Neuronal stem cell (in vitro differentiated cells): ENCODE results near the gene GALNT15.

ENCODE experiments used
- DNase-seq: peaks from one replicate; pipeline ENCODE4 v3.0.0-alpha.2; 2013; ENCODE audit warnings: low spot score
- H2AFZ ChIP-seq: one replicate; pipeline ENCODE4 v1.6.1; 2013; ENCODE audit warnings: mild to moderate bottlenecking, low read length, inconsistent platforms
- H2AK5ac ChIP-seq: 2 replicates; pipeline ENCODE4 v1.6.1; 2013; ENCODE audit warnings: low read depth, mild to moderate bottlenecking, inconsistent platforms, low read length, moderate library complexity, mixed read lengths
- H2BK120ac ChIP-seq: 2 replicates; pipeline ENCODE4 v1.6.1; 2013; ENCODE audit warnings: low read depth, mild to moderate bottlenecking, inconsistent platforms, low read length, moderate library complexity, mixed read lengths
- H2BK12ac ChIP-seq: one replicate; pipeline ENCODE4 v1.6.1; 2013; ENCODE audit warnings: low read length, inconsistent platforms
- H2BK15ac ChIP-seq: 2 replicates; pipeline ENCODE4 v1.6.1; 2013; ENCODE audit warnings: mild to moderate bottlenecking, low read length, inconsistent platforms, mixed read lengths
- H2BK5ac ChIP-seq: one replicate; pipeline ENCODE4 v1.6.1; 2013; ENCODE audit warnings: inconsistent platforms, mild to moderate bottlenecking, low read length, moderate library complexity
- H3K14ac ChIP-seq: one replicate; pipeline ENCODE4 v1.6.1; 2013; ENCODE audit warnings: low read length, inconsistent platforms
- H3K18ac ChIP-seq: 2 replicates; pipeline ENCODE4 v1.6.1; 2013; ENCODE audit warnings: low read length, inconsistent platforms
- H3K23ac ChIP-seq: 2 replicates; pipeline ENCODE4 v1.6.1; 2013; ENCODE audit warnings: low read depth, mild to moderate bottlenecking, mixed read lengths, low read length, inconsistent platforms; ENCODE audit not compliant: poor library complexity
- H3K27ac ChIP-seq: replicated peaks from 3 replicates; pipeline ENCODE4 v1.5.1; 2013; ENCODE audit warnings: low read length, inconsistent platforms
- H3K27me3 ChIP-seq, 3 experiments: 2 replicates each; pipeline ENCODE4 v1.6.1; 2013; ENCODE audit warnings: low read length in 3 of 3, mild to moderate bottlenecking in 2 of 3, inconsistent platforms in 1 of 3, low read depth in 1 of 3, mixed read lengths in 1 of 3, moderate library complexity in 1 of 3; ENCODE audit not compliant: control insufficient read depth in 3 of 3, insufficient read depth in 3 of 3
- H3K36me3 ChIP-seq, 2 donors: replicated peaks in 1 of 2; 2 replicates each; pipeline ENCODE4 v1.6.1; 2013; ENCODE audit warnings: low read length in 2 of 2; ENCODE audit not compliant: control insufficient read depth in 2 of 2, insufficient read depth in 2 of 2
- H3K4ac ChIP-seq: 2 replicates; pipeline ENCODE4 v1.6.1; 2013; ENCODE audit warnings: inconsistent platforms, mild to moderate bottlenecking, low read length, moderate library complexity
- H3K4me1 ChIP-seq, 2 donors: 1 replicate in 1 of 2; 2 replicates in 1 of 2; pipeline ENCODE4 v1.6.1; 2013; ENCODE audit warnings: low read length in 2 of 2, low read depth in 1 of 2; ENCODE audit not compliant: control insufficient read depth in 2 of 2, insufficient read depth in 1 of 2
- H3K4me2 ChIP-seq: one replicate; pipeline ENCODE4 v1.6.1; 2013; ENCODE audit warnings: mild to moderate bottlenecking, low read length, inconsistent platforms; ENCODE audit not compliant: insufficient read depth, poor library complexity, severe bottlenecking
- H3K4me3 ChIP-seq, 2 donors: 2 replicates each; pipeline ENCODE4 v1.5.1; 2013; ENCODE audit warnings: low read length in 2 of 2, mild to moderate bottlenecking in 2 of 2, inconsistent platforms in 1 of 2, moderate library complexity in 1 of 2
- H3K79me1 ChIP-seq: one replicate; pipeline ENCODE4 v1.6.1; 2013; ENCODE audit warnings: low read depth, mild to moderate bottlenecking, inconsistent platforms, low read length, moderate library complexity
- H3K9ac ChIP-seq: one replicate; pipeline ENCODE4 v1.6.1; 2013; ENCODE audit warnings: mild to moderate bottlenecking, low read depth, low read length, inconsistent platforms; ENCODE audit not compliant: poor library complexity
- H3K9me3 ChIP-seq, 2 donors: replicated peaks in 1 of 2; 2 replicates each; pipeline versions ENCODE3 to v1.6.1; 2013; ENCODE audit warnings: low read length in 2 of 2, mild to moderate bottlenecking in 2 of 2, inconsistent platforms in 1 of 2, low read depth in 1 of 2, mixed read lengths in 1 of 2, moderate library complexity in 1 of 2; ENCODE audit not compliant: control insufficient read depth in 2 of 2, insufficient read depth in 1 of 2
- H4K8ac ChIP-seq: one replicate; pipeline ENCODE4 v1.6.1; 2013; ENCODE audit warnings: low read depth, mild to moderate bottlenecking, inconsistent platforms, low read length, moderate library complexity
- H4K91ac ChIP-seq: one replicate; pipeline ENCODE4 v1.6.1; 2013; ENCODE audit warnings: low read length, low read depth, mild to moderate bottlenecking, inconsistent platforms; ENCODE audit not compliant: poor library complexity
- WGBS, 2 donors: extraction: QIAGEN DNeasy Blood & Tissue Kit; methylation state at CpG; one replicate each; pipeline ENCODE4 v1.1.7; 2013; ENCODE audit warnings: missing lambda C conversion rate in 2 of 2, mixed read lengths in 1 of 2; ENCODE audit not compliant: insufficient read length in 2 of 2, insufficient replicate concordance in 1 of 2; ENCODE audit errors: extremely low coverage in 2 of 2; 5-methylcytosine and 5-hydroxymethylcytosine counted together

Gene GALNT15

GRCh38 chr3:16142350-16143025, 32.0 kb upstream of the GALNT15 start:
- Histone ChIP-seq H3K4me1 (no peaks in the 10 kb centered on the region), H3K4ac (no peak overlapping the region), H3K4me2 (no peak overlapping the region), H3K4me3 (no peak overlapping the region), H2AFZ (no peak overlapping the region), H2BK5ac (no peak overlapping the region), H3K9ac (no peak overlapping the region), H3K36me3 (no peaks in the 10 kb centered on the region), H3K18ac (no peak overlapping the region), H3K79me1 (no peaks in the 10 kb centered on the region), H3K27ac (no peak overlapping the region), H3K14ac (no peak overlapping the region), H3K23ac (no peak overlapping the region), H4K91ac (no peak overlapping the region), H2AK5ac (no peak overlapping the region), H3K27me3 (no peaks in the 10 kb centered on the region), H2BK12ac (no peak overlapping the region), H4K8ac (no peak overlapping the region), H3K9me3 (peaks cover 4% of the 10 kb centered on the region in 2 donors), H2BK120ac (no peak overlapping the region), H2BK15ac (no peak overlapping the region)
- no peak for DNase-seq
- WGBS, 2 donors, result no CpG with 5 or more reads among the region's 5 CpGs

GRCh38 chr3:16143861-16144447, 30.5 kb upstream of the GALNT15 start:
- H3K14ac ChIP-seq, result no peak overlapping the region
- no CpG with 5 or more reads among the region's 2 CpGs for WGBS, 2 donors
- no peak overlapping the region for H4K8ac ChIP-seq
- no peaks in the 10 kb centered on the region for H3K4me1 ChIP-seq
- no peak overlapping the region for H3K23ac ChIP-seq
- H2BK120ac ChIP-seq, result no peak overlapping the region
- no peak overlapping the region for H3K18ac ChIP-seq
- H3K27ac ChIP-seq, result no peak overlapping the region
- H3K4me2 ChIP-seq, result no peak overlapping the region
- H2BK12ac ChIP-seq, result no peak overlapping the region
- no peak overlapping the region for H2AFZ ChIP-seq
- H3K36me3 ChIP-seq, result no peaks in the 10 kb centered on the region
- no peaks in the 10 kb centered on the region for H3K79me1 ChIP-seq
- H2AK5ac ChIP-seq, result no peak overlapping the region
- no peak overlapping the region for H2BK5ac ChIP-seq
- H3K9me3 ChIP-seq, result peaks cover 2 to 4% of the 10 kb centered on the region in 2 donors
- DNase-seq, result no peak
- H3K4ac ChIP-seq, result no peak overlapping the region
- H2BK15ac ChIP-seq, result no peak overlapping the region
- H3K4me3 ChIP-seq, result no peak overlapping the region
- no peak overlapping the region for H3K9ac ChIP-seq
- no peak overlapping the region for H4K91ac ChIP-seq
- no peaks in the 10 kb centered on the region for H3K27me3 ChIP-seq

- no peak overlapping the region for H3K4me3 ChIP-seq
- no peak overlapping the region for H3K18ac ChIP-seq
- H3K23ac ChIP-seq, result no peak overlapping the region
- H2BK15ac ChIP-seq, result no peak overlapping the region
- H3K14ac ChIP-seq, result no peak overlapping the region
- H3K4me2 ChIP-seq, result no peak overlapping the region
- H3K4me1 ChIP-seq, result no peaks in the 10 kb centered on the region
- H3K27ac ChIP-seq, result no peak overlapping the region
- DNase-seq, result no peak
- no peak overlapping the region for H2BK12ac ChIP-seq
- H2BK120ac ChIP-seq, result no peak overlapping the region
- no peak overlapping the region for H2BK5ac ChIP-seq
- H2AFZ ChIP-seq, result no peak overlapping the region
- H3K9ac ChIP-seq, result no peak overlapping the region
- H3K9me3 ChIP-seq, result peaks cover 2 to 4% of the 10 kb centered on the region in 2 donors
- no peaks in the 10 kb centered on the region for H3K27me3 ChIP-seq
- H4K91ac ChIP-seq, result no peak overlapping the region
- no peaks in the 10 kb centered on the region for H3K36me3 ChIP-seq
- H3K79me1 ChIP-seq, result no peaks in the 10 kb centered on the region
- no peak overlapping the region for H2AK5ac ChIP-seq
- WGBS, 2 donors, result no CpG with 5 or more reads among the region's 2 CpGs
- no peak overlapping the region for H4K8ac ChIP-seq
- no peak overlapping the region for H3K4ac ChIP-seq
Measured at GRCh38 chr3:16145176-16145575, 29.3 kb upstream of the GALNT15 start.

- no CpG with 5 or more reads among the region's 2 CpGs for WGBS, 2 donors
- H2BK120ac ChIP-seq, result no peak overlapping the region
- H3K79me1 ChIP-seq, result no peaks in the 10 kb centered on the region
- no peak overlapping the region for H2AK5ac ChIP-seq
- no peak overlapping the region for H3K27ac ChIP-seq
- no peak overlapping the region for H2BK12ac ChIP-seq
- no peaks in the 10 kb centered on the region for H3K4me1 ChIP-seq
- H3K23ac ChIP-seq, result no peak overlapping the region
- H4K91ac ChIP-seq, result no peak overlapping the region
- no peak overlapping the region for H2BK15ac ChIP-seq
- H3K4me2 ChIP-seq, result no peak overlapping the region
- no peaks in the 10 kb centered on the region for H3K27me3 ChIP-seq
- no peaks in the 10 kb centered on the region for H3K36me3 ChIP-seq
- no peak overlapping the region for H3K18ac ChIP-seq
- no peak overlapping the region for H2AFZ ChIP-seq
- no peak for DNase-seq
- H3K9me3 ChIP-seq, result peaks cover 2 to 4% of the 10 kb centered on the region in 2 donors
- no peak overlapping the region for H3K4me3 ChIP-seq
- H3K9ac ChIP-seq, result no peak overlapping the region
- no peak overlapping the region for H3K14ac ChIP-seq
- H2BK5ac ChIP-seq, result no peak overlapping the region
- H4K8ac ChIP-seq, result no peak overlapping the region
- no peak overlapping the region for H3K4ac ChIP-seq
Measured at GRCh38 chr3:16146015-16146730, 28.3 kb upstream of the GALNT15 start.
